Aorta (tissue), 5 donors: ENCODE data around the gene SMPDL3B. TPM values are rescaled to one million over a fixed set of nuclear protein-coding genes. Genes with fewer than 3 reads are reported as not detected.
"Not testable (repeated sequence)": the region's sequence is repeated elsewhere in the genome, so short reads cannot be mapped to it uniquely, and the experiment has no call there.

Experiments used
- ATAC-seq: fragments of 200-7000 bp; cut with Tn5 transposase; one replicate; pipeline ENCODE4 v1.9.1; 2022; ENCODE audit warnings: moderate library complexity; ENCODE audit not compliant: low FRiP score
- DNase-seq, 2 donors: peaks; one replicate each; pipeline ENCODE4 v3.0.0-alpha.2; 2020
- H3K27ac ChIP-seq, 2 donors: one replicate each; pipeline ENCODE4 v1.5.1; 2013; ENCODE audit warnings: low read length in 2 of 2, mild to moderate bottlenecking in 2 of 2, moderate library complexity in 2 of 2, control low read depth in 1 of 2, inconsistent platforms in 1 of 2, low read depth in 1 of 2
- H3K27me3 ChIP-seq, 2 donors: one replicate each; pipeline ENCODE4 v1.6.1; 2013; ENCODE audit warnings: control low read depth in 1 of 2, low read length in 1 of 2, mild to moderate bottlenecking in 1 of 2, moderate library complexity in 1 of 2; ENCODE audit not compliant: insufficient read depth in 2 of 2, control insufficient read depth in 1 of 2
- H3K36me3 ChIP-seq, 2 donors: one replicate each; pipeline ENCODE4 v1.6.1; 2013; ENCODE audit warnings: control low read depth in 1 of 2, low read length in 1 of 2, mild to moderate bottlenecking in 1 of 2; ENCODE audit not compliant: insufficient read depth in 2 of 2, control insufficient read depth in 1 of 2
- H3K4me1 ChIP-seq, 2 donors: one replicate each; pipeline ENCODE4 v1.6.1; 2013; ENCODE audit warnings: low read length in 2 of 2, control low read depth in 1 of 2, mild to moderate bottlenecking in 1 of 2, moderate library complexity in 1 of 2; ENCODE audit not compliant: insufficient read depth in 2 of 2, control insufficient read depth in 1 of 2
- H3K4me3 ChIP-seq, 2 donors: one replicate each; pipeline ENCODE4 v1.5.1; 2013; ENCODE audit warnings: low read length in 2 of 2, control low read depth in 1 of 2, mild to moderate bottlenecking in 1 of 2
- H3K9me3 ChIP-seq: one replicate; pipeline ENCODE4 v1.6.1; 2013; ENCODE audit warnings: mild to moderate bottlenecking, low read length; ENCODE audit not compliant: control insufficient read depth
- WGBS, 2 donors: extraction: QIAGEN DNeasy Blood & Tissue Kit; methylation state at CpG; one replicate each; pipeline ENCODE4 v1.1.7; 2013; 5-methylcytosine and 5-hydroxymethylcytosine counted together
- intact Hi-C, 2 donors: fragments of 100-400 bp; cut with DNase I; formaldehyde crosslinking; loops; one replicate each; pipeline versions ENCODE4 v1.14.2 to v1.15.0; 2022
- polyA plus RNA-seq, 2 donors: library from polyadenylated mRNA; stranded (reverse); fragments of 200-250 nt; gene quantifications; one replicate each; pipeline ENCODE4 v1.2.3, GENCODE V29; 2013
- total RNA-seq, 2 donors: library from RNA; stranded (reverse); fragmentation: NEBNext Ultra II Directional; extraction: Animal tissue kit (Norgen Biotek cat#: 25700); gene quantifications; one replicate each; pipeline ENCODE4 v1.2.1, GENCODE V29; 2021
- donor health status: healthy with polysubstance abuse.
- donor health status: Bipolar disorder and iron deficiency.
- donor health status: DM: no; HTN: no; CAD: no.
- donor health status: DM: no; HTN: no; CAD: no.
- donor health status: DM: yes; HTN: yes; CAD: no.

The SMPDL3B gene
- total and polyA plus RNA-seq, 4 donors: 0.49 to 3.0 TPM; not detected in 2

- no peak for ATAC-seq
- peaks cover 9 to 22% of the 10 kb centered on the region in 2 donors for H3K36me3 ChIP-seq
- no peaks in the 10 kb centered on the region for H3K27me3 ChIP-seq
- H3K9me3 ChIP-seq: no peaks in the 10 kb centered on the region
- no peak overlapping the region for H3K27ac ChIP-seq
- H3K4me1 ChIP-seq: no peaks in the 10 kb centered on the region
- intact Hi-C loops: no loop called here
- 76% methylated on average over 6 of the region's 6 CpGs for WGBS, 2 donors
- H3K4me3 ChIP-seq: no peak overlapping the region
- no peak for DNase-seq
These were observed 57.5 kb downstream of the SMPDL3B start for GRCh38 chr1:27992276-27992675.

DNA sequence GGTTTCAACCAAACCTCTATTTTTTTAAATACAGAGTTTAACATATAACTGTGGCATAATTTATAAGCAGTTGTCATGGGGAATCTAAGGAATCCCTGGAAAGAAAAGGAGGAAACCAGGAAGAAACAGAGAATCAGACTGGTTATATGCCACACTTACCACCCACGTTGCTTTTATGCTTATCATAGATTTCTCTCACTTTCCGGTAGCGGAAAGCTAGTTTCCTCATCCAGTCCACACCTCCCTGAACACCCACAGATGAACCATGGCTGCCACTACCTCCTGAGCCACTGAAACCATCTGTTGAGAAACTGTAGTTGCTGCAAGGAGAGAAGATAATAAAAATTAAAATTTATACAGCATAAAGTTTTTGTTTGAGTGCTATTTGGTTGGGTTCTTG lies 58.4 kb downstream of the SMPDL3B start:
- no peak overlapping the region for H3K4me3 ChIP-seq
- H3K4me1 ChIP-seq: no peaks in the 10 kb centered on the region
- ATAC-seq (no peak), DNase-seq (no peak)
- H3K27me3 ChIP-seq: no peaks in the 10 kb centered on the region
- intact Hi-C loops: no loop called here
- H3K36me3 ChIP-seq: peaks cover 9 to 26% of the 10 kb centered on the region in 2 donors
- H3K27ac ChIP-seq: no peak overlapping the region
- no peaks in the 10 kb centered on the region for H3K9me3 ChIP-seq
- 40 to 43% methylated on average over 3 of the region's 3 CpGs for WGBS, 2 donors

- H3K27ac ChIP-seq: no peak overlapping the region
- no peaks in the 10 kb centered on the region for H3K9me3 ChIP-seq
- 78 to 80% methylated on average over 1 of the region's 1 CpG for WGBS, 2 donors
- DNase-seq (no peak), ATAC-seq (no peak)
- intact Hi-C loops: no loop called here
- H3K36me3 ChIP-seq: peaks cover 9 to 23% of the 10 kb centered on the region in 2 donors
- no peak overlapping the region for H3K4me3 ChIP-seq
- no peaks in the 10 kb centered on the region for H3K4me1 ChIP-seq
- H3K27me3 ChIP-seq: no peaks in the 10 kb centered on the region
These were observed 59.3 kb downstream of the SMPDL3B start for GRCh38 chr1:27994060-27994459.

GRCh38 chr1:27994526-27994925 lies 59.7 kb downstream of the SMPDL3B start:
- H3K27ac ChIP-seq, H3K9me3 ChIP-seq, intact Hi-C loops, ATAC-seq, DNase-seq, H3K4me1 ChIP-seq, H3K4me3 ChIP-seq, H3K27me3 ChIP-seq: not testable (repeated sequence)
- peaks cover 10 to 20% of the 10 kb centered on the region in 2 donors for H3K36me3 ChIP-seq
- 96 to 99% methylated on average over 6 of the region's 6 CpGs for WGBS, 2 donors

GRCh38 chr1:27999055-27999454 lies 64.3 kb downstream of the SMPDL3B start:
- ATAC-seq: no peak

GRCh38 chr1:28002600-28002999 lies 67.8 kb downstream of the SMPDL3B start:
- H3K4me1 ChIP-seq: no peaks in the 10 kb centered on the region
- intact Hi-C loops: no loop called here
- no peak for ATAC-seq

More at GRCh38 chr1:27999055-27999454, 64.3 kb downstream of the SMPDL3B start:
- WGBS, 2 donors: 96 to 98% methylated on average over 1 of the region's 1 CpG
- H3K27me3 ChIP-seq: no peaks in the 10 kb centered on the region
- H3K4me1 ChIP-seq: no peaks in the 10 kb centered on the region
- no peak for DNase-seq
- H3K9me3 ChIP-seq: no peaks in the 10 kb centered on the region
- intact Hi-C loops: no loop called here
- H3K4me3 ChIP-seq: no peak overlapping the region
- H3K36me3 ChIP-seq: peaks cover 9 to 16% of the 10 kb centered on the region in 2 donors
- H3K27ac ChIP-seq: no peak overlapping the region

GRCh38 chr1:28003117-28003516 lies 68.3 kb downstream of the SMPDL3B start:
- H3K36me3 ChIP-seq: not testable (repeated sequence)

More at GRCh38 chr1:28002600-28002999, 67.8 kb downstream of the SMPDL3B start:
- H3K36me3 ChIP-seq: peaks cover 4 to 5% of the 10 kb centered on the region in 2 donors
- no peaks in the 10 kb centered on the region for H3K9me3 ChIP-seq
- H3K27me3 ChIP-seq: no peaks in the 10 kb centered on the region
- no peak overlapping the region for H3K27ac ChIP-seq
- no peak overlapping the region for H3K4me3 ChIP-seq
- 96 to 97% methylated on average over 10 of the region's 10 CpGs for WGBS, 2 donors
- no peak for DNase-seq

More at GRCh38 chr1:28003117-28003516, 68.3 kb downstream of the SMPDL3B start:
- H3K27ac ChIP-seq, ATAC-seq, H3K9me3 ChIP-seq, H3K4me1 ChIP-seq, intact Hi-C loops, H3K4me3 ChIP-seq, H3K27me3 ChIP-seq, DNase-seq: not testable (repeated sequence)
- WGBS, 2 donors: 98 to 99% methylated on average over 7 to 8 of the region's 8 CpGs

Other genes with a start within 250 kb of the SMPDL3B start
- 10 to 100 TPM; 14.4 to 18.9 TPM for gene FAM76A, start 209.0 kb upstream of the SMPDL3B start, total RNA-seq
- gene FAM76A, start 209.0 kb upstream of the SMPDL3B start, polyA plus RNA-seq: 1 to 10 TPM; 5.9 to 8.0 TPM
- 10 to 100 TPM; 70.0 to 81.4 TPM for gene STX12, start 161.8 kb upstream of the SMPDL3B start, total RNA-seq
- gene STX12, start 161.8 kb upstream of the SMPDL3B start, polyA plus RNA-seq: 10 to 100 TPM; 37.6 to 43.3 TPM
- gene PPP1R8, start 104.2 kb upstream of the SMPDL3B start, total RNA-seq: 10 to 100 TPM; 28.9 to 29.5 TPM
- gene PPP1R8, start 104.2 kb upstream of the SMPDL3B start, polyA plus RNA-seq: 10 to 100 TPM; 22.3 to 32.0 TPM
- gene THEMIS2, start 62.5 kb upstream of the SMPDL3B start, total RNA-seq: 10 to 100 TPM; 30.7 to 36.1 TPM
- gene THEMIS2, start 62.5 kb upstream of the SMPDL3B start, polyA plus RNA-seq: 10 to 100 TPM in 1 of 2 donors, 1 to 10 TPM in 1; 5.3 to 21.7 TPM
- 10 to 100 TPM; 22.2 to 22.6 TPM for gene RPA2, start 20.4 kb upstream of the SMPDL3B start, total RNA-seq
- 10 to 100 TPM; 22.4 to 28.5 TPM for gene RPA2, start 20.4 kb upstream of the SMPDL3B start, polyA plus RNA-seq
- 1 to 10 TPM; 6.8 to 7.8 TPM for gene XKR8, start 25.0 kb downstream of the SMPDL3B start, total RNA-seq
- gene XKR8, start 25.0 kb downstream of the SMPDL3B start, polyA plus RNA-seq: 1 to 10 TPM; 4.3 to 7.5 TPM
- 10 to 100 TPM; 20.9 to 25.3 TPM for gene EYA3, start 153.6 kb downstream of the SMPDL3B start, total RNA-seq
- gene EYA3, start 153.6 kb downstream of the SMPDL3B start, polyA plus RNA-seq: 1 to 10 TPM; 3.4 to 5.0 TPM
- 10 to 100 TPM in 1 of 2 donors, 1 to 10 TPM in 1; 8.8 to 10.4 TPM for gene PTAFR, start 241.7 kb downstream of the SMPDL3B start, total RNA-seq
- gene PTAFR, start 241.7 kb downstream of the SMPDL3B start, polyA plus RNA-seq: 1 to 10 TPM in 1 of 2 donors, under 1 TPM in 1; 0.41 to 3.5 TPM